ENCODE results near the gene HARS1.

The HARS1 gene

GRCh38 chr5:140674629-140675028 is 16.5 kb downstream of the HARS1 start:
- no peak for TF ChIP-seq EZH2 (IDR thresholded peaks at IDR 0.05; ENCODE audit: borderline replicate concordance, low read length)
- TF ChIP-seq CTCF (IDR thresholded peaks at IDR 0.05; ENCODE audit: low read length): no peak
- Histone ChIP-seq H3K4me2 (ENCODE audit: low read length) (no peak overlapping the region), H3K9me3 (ENCODE audit: low read length) (no peaks in the 10 kb centered on the region), H3K36me3 (ENCODE audit: insufficient read depth, low read length) (peaks cover 89% of the 10 kb centered on the region), H3K79me2 (ENCODE audit: insufficient read depth, low read length) (no peaks in the 10 kb centered on the region), H3K9me2 (ENCODE audit: low read depth, low read length) (no peaks in the 10 kb centered on the region), H3K27me3 (ENCODE audit: insufficient read depth, low read length) (no peaks in the 10 kb centered on the region), H3F3A (ENCODE audit: insufficient read depth, low read length) (no peaks in the 10 kb centered on the region), H3K4me3 (ENCODE audit: low read depth, low read length, poor library complexity, severe bottlenecking) (no peak overlapping the region), H3K4me1 (ENCODE audit: insufficient read depth, low read length, severe bottlenecking) (no peaks in the 10 kb centered on the region), H3K27ac (ENCODE audit: low read depth, low read length, poor library complexity, severe bottlenecking) (no peak overlapping the region), H4K20me1 (ENCODE audit: insufficient read depth, low read length) (no peaks in the 10 kb centered on the region), H3K9ac (ENCODE audit: low read length) (no peak overlapping the region), H2AFZ (ENCODE audit: low read length) (no peak overlapping the region)

GRCh38 chr5:140674211-140674610 is 17.0 kb downstream of the HARS1 start:
- TF ChIP-seq CTCF (IDR thresholded peaks at IDR 0.05; ENCODE audit: low read length): no peak
- Histone ChIP-seq H3K9ac (ENCODE audit: low read length) (no peak overlapping the region), H3K4me2 (ENCODE audit: low read length) (no peak overlapping the region), H3F3A (ENCODE audit: insufficient read depth, low read length) (no peaks in the 10 kb centered on the region), H2AFZ (ENCODE audit: low read length) (no peak overlapping the region), H3K4me3 (ENCODE audit: low read depth, low read length, poor library complexity, severe bottlenecking) (no peak overlapping the region), H3K4me1 (ENCODE audit: insufficient read depth, low read length, severe bottlenecking) (no peaks in the 10 kb centered on the region), H3K79me2 (ENCODE audit: insufficient read depth, low read length) (no peaks in the 10 kb centered on the region), H3K36me3 (ENCODE audit: insufficient read depth, low read length) (peaks cover 89% of the 10 kb centered on the region), H3K9me3 (ENCODE audit: low read length) (no peaks in the 10 kb centered on the region), H4K20me1 (ENCODE audit: insufficient read depth, low read length) (no peaks in the 10 kb centered on the region), H3K27me3 (ENCODE audit: insufficient read depth, low read length) (no peaks in the 10 kb centered on the region), H3K27ac (ENCODE audit: low read depth, low read length, poor library complexity, severe bottlenecking) (no peak overlapping the region), H3K9me2 (ENCODE audit: low read depth, low read length) (no peaks in the 10 kb centered on the region)

GRCh38 chr5:140673187-140673976 is 17.8 kb downstream of the HARS1 start, which contains the start of gene DND1:
Gene DND1, minus strand, starts transcription at chr5:140673576. Its CDS starts 34 bp downstream, at chr5:140673542.
- H3K9me3 ChIP-seq (ENCODE audit: low read length): no peaks in the 10 kb centered on the region
- no peak within 1 kb of the TSS for H3K4me2 ChIP-seq (ENCODE audit: low read length)
- no peaks in the 10 kb centered on the region for H4K20me1 ChIP-seq (ENCODE audit: insufficient read depth, low read length)
- H3K9ac ChIP-seq (ENCODE audit: low read length): no peak within 1 kb of the TSS
- H3K79me2 ChIP-seq (ENCODE audit: insufficient read depth, low read length): no peaks in the 10 kb centered on the region
- no peaks in the 10 kb centered on the region for H3K9me2 ChIP-seq (ENCODE audit: low read depth, low read length)
- H2AFZ ChIP-seq (ENCODE audit: low read length): no peak within 1 kb of the TSS
- no peak within 1 kb of the TSS for H3K4me3 ChIP-seq (ENCODE audit: low read depth, low read length, poor library complexity, severe bottlenecking)
- H3K36me3 ChIP-seq (ENCODE audit: insufficient read depth, low read length): peaks cover 92% of the 10 kb centered on the region
- H3F3A ChIP-seq (ENCODE audit: insufficient read depth, low read length): no peaks in the 10 kb centered on the region
- no peaks in the 10 kb centered on the region for H3K4me1 ChIP-seq (ENCODE audit: insufficient read depth, low read length, severe bottlenecking)
- H3K27me3 ChIP-seq (ENCODE audit: insufficient read depth, low read length): no peaks in the 10 kb centered on the region
- TF ChIP-seq CTCF (IDR thresholded peaks at IDR 0.05; ENCODE audit: low read length) (no peak), EZH2 (IDR thresholded peaks at IDR 0.05; ENCODE audit: borderline replicate concordance, low read length) (no peak)
- no peak within 1 kb of the TSS for H3K27ac ChIP-seq (ENCODE audit: low read depth, low read length, poor library complexity, severe bottlenecking)
